Neural cell (in vitro differentiated cells): ENCODE data around the gene TMX1. TPM values are rescaled to one million over a fixed set of nuclear protein-coding genes. Genes with fewer than 3 reads are reported as not detected.

Experiments used
- H2AFZ ChIP-seq: fragments of 200-600, 300-800 bp; sonication (generic), shearing (Covaris generic); 2 replicates; pipeline ENCODE4 v1.6.0; 2014; ENCODE audit warnings: low read depth, mild to moderate bottlenecking, antibody characterized with exemption, low read length, moderate library complexity
- H3F3A ChIP-seq: fragments of 200-600 bp; shearing (Covaris generic); 2 replicates; pipeline ENCODE4 v1.6.1; 2016; ENCODE audit warnings: mild to moderate bottlenecking, moderate library complexity, mixed read lengths, antibody characterized with exemption, low read length; ENCODE audit not compliant: insufficient read depth, poor library complexity, severe bottlenecking
- H3K27ac ChIP-seq: fragments of 200-600, 300-800 bp; sonication (generic), shearing (Covaris generic); 2 replicates; pipeline ENCODE4 v1.5.1; 2014; ENCODE audit warnings: mild to moderate bottlenecking, low read length, moderate library complexity
- H3K27me3 ChIP-seq: fragments of 300-800, 200-600 bp; sonication (generic), shearing (Covaris generic); 2 replicates; pipeline ENCODE4 v1.6.0; 2014; ENCODE audit warnings: mild to moderate bottlenecking, low read depth, low read length, moderate library complexity; ENCODE audit not compliant: insufficient read depth
- H3K36me3 ChIP-seq: fragments of 300-800, 200-600 bp; sonication (generic), shearing (Covaris generic); 2 replicates; pipeline ENCODE4 v1.5.1; 2014; ENCODE audit warnings: mild to moderate bottlenecking, antibody characterized with exemption, low read length, moderate library complexity; ENCODE audit not compliant: insufficient read depth
- H3K4me2 ChIP-seq: fragments of 300-800, 200-600 bp; sonication (generic), shearing (Covaris generic); 2 replicates; pipeline ENCODE4 v1.6.0; 2014; ENCODE audit warnings: mild to moderate bottlenecking, low read length
- H3K4me3 ChIP-seq: fragments of 300-800, 200-600 bp; sonication (generic), shearing (Covaris generic); 2 replicates; pipeline ENCODE4 v1.5.1; 2014; ENCODE audit warnings: mild to moderate bottlenecking, low read length, moderate library complexity
- H3K79me2 ChIP-seq: fragments of 200-600 bp; shearing (Covaris generic); replicated peaks from 2 replicates; pipeline ENCODE4 v1.6.0; 2014; ENCODE audit warnings: mild to moderate bottlenecking, low read length, moderate library complexity; ENCODE audit not compliant: insufficient read depth
- H3K9ac ChIP-seq: fragments of 300-800, 200-600 bp; sonication (generic), shearing (Covaris generic); 2 replicates; pipeline ENCODE4 v1.6.1; 2016; ENCODE audit warnings: mild to moderate bottlenecking, low read length, mixed read lengths
- H3K9me2 ChIP-seq: fragments of 200-600 bp; shearing (Covaris generic); 2 replicates; pipeline ENCODE4 v1.6.1; 2016; ENCODE audit warnings: mild to moderate bottlenecking, low read length, mixed read lengths; ENCODE audit not compliant: insufficient read depth
- H3K9me3 ChIP-seq: fragments of 200-600, 300-800 bp; sonication (generic), shearing (Covaris generic); 2 replicates; pipeline ENCODE4 v1.6.1; 2016; ENCODE audit warnings: mild to moderate bottlenecking, mixed run types, low read length, moderate library complexity, mixed read lengths
- H4K20me1 ChIP-seq: fragments of 200-600 bp; shearing (Covaris generic); 2 replicates; pipeline ENCODE4 v1.6.1; 2016; ENCODE audit warnings: mild to moderate bottlenecking, mixed run types; ENCODE audit not compliant: insufficient read depth
- CTCF ChIP-seq: fragments of 450-650 bp; IDR thresholded peaks from 2 replicates; pipeline ENCODE4 v1.5.1; 2014; ENCODE audit warnings: antibody characterized with exemption, mild to moderate bottlenecking, moderate library complexity; ENCODE audit not compliant: poor library complexity, severe bottlenecking
- EP300 ChIP-seq: fragments of 450-650 bp; conservative IDR thresholded peaks from 2 replicates; pipeline ENCODE4 v1.6.1; 2014; ENCODE audit warnings: antibody characterized with exemption, mild to moderate bottlenecking, moderate library complexity; ENCODE audit not compliant: poor library complexity, severe bottlenecking
- EZH2 ChIP-seq: fragments of 200-600, 300-800 bp; shearing (Covaris generic), sonication (generic); IDR thresholded peaks from 2 replicates; pipeline ENCODE4 v1.6.1; 2014; ENCODE audit warnings: antibody characterized with exemption, low read length, borderline replicate concordance, mild to moderate bottlenecking; ENCODE audit not compliant: insufficient read depth, poor library complexity, severe bottlenecking
- MXI1 ChIP-seq: fragments of 450-650 bp; conservative IDR thresholded peaks from 2 replicates; pipeline ENCODE4 v1.6.1; 2014; ENCODE audit warnings: antibody characterized with exemption, mild to moderate bottlenecking; ENCODE audit not compliant: poor library complexity, severe bottlenecking
- POLR2AphosphoS5 ChIP-seq: IDR thresholded peaks from 2 replicates; pipeline ENCODE4 v1.6.1; 2012
- RAD21 ChIP-seq: fragments of 450-650 bp; conservative IDR thresholded peaks from 2 replicates; pipeline ENCODE4 v1.6.1; 2014; ENCODE audit warnings: antibody characterized with exemption, mild to moderate bottlenecking, moderate library complexity
- REST ChIP-seq: IDR thresholded peaks from 2 replicates; pipeline ENCODE4 v1.6.1; 2012; ENCODE audit warnings: borderline replicate concordance
- SMC3 ChIP-seq: fragments of 450-650 bp; conservative IDR thresholded peaks from 2 replicates; pipeline ENCODE4 v1.6.1; 2014; ENCODE audit warnings: antibody characterized with exemption, mild to moderate bottlenecking, moderate library complexity; ENCODE audit not compliant: poor library complexity
- TAF1 ChIP-seq: IDR thresholded peaks from 2 replicates; pipeline ENCODE4 v1.6.1; 2012; ENCODE audit warnings: low read depth
- polyA plus RNA-seq: library from polyadenylated mRNA; depleted of rRNA; stranded (reverse); fragments of >200 nt; gene quantifications from 2 replicates; pipeline ENCODE4 v1.2.3, GENCODE V29; 2014

The TMX1 gene
- polyA plus RNA-seq, 1 donor from 2014 or later = 25.3 TPM

- TF ChIP-seq EZH2 (no peak), EP300 (no peak)
These were observed 33.6 kb upstream of the TMX1 start (continued) for GRCh38 chr14:51206462-51206861.

GRCh38 chr14:51207621-51208020 lies 32.4 kb upstream of the TMX1 start:
- no peaks in the 10 kb centered on the region for H3K79me2 ChIP-seq
- H3K9me2 ChIP-seq = no peaks in the 10 kb centered on the region
- no peak overlapping the region for H2AFZ ChIP-seq
- no peaks in the 10 kb centered on the region for H3K36me3 ChIP-seq
- no peaks in the 10 kb centered on the region for H3F3A ChIP-seq
- H3K9ac ChIP-seq = no peak overlapping the region
- no peaks in the 10 kb centered on the region for H3K27me3 ChIP-seq
- H3K27ac ChIP-seq = no peak overlapping the region
- H4K20me1 ChIP-seq = no peaks in the 10 kb centered on the region
- no peaks in the 10 kb centered on the region for H3K9me3 ChIP-seq
- no peak for TF ChIP-seq TAF1
- TF ChIP-seq MXI1 = no peak
- TF ChIP-seq POLR2AphosphoS5 = no peak
- no peak for TF ChIP-seq SMC3
- no peak for TF ChIP-seq EZH2
- no peak for TF ChIP-seq CTCF
- TF ChIP-seq RAD21 = no peak
- TF ChIP-seq REST = no peak
- no peak for TF ChIP-seq EP300
- H3K4me3 ChIP-seq = no peak overlapping the region
- H3K4me2 ChIP-seq = no peak overlapping the region

- H3K36me3 ChIP-seq = no peaks in the 10 kb centered on the region
- H2AFZ ChIP-seq = no peak overlapping the region
- no peaks in the 10 kb centered on the region for H3K9me3 ChIP-seq
- H3F3A ChIP-seq = no peaks in the 10 kb centered on the region
- no peak overlapping the region for H3K27ac ChIP-seq
- H3K9me2 ChIP-seq = no peaks in the 10 kb centered on the region
- H3K79me2 ChIP-seq = no peaks in the 10 kb centered on the region
- H3K27me3 ChIP-seq = no peaks in the 10 kb centered on the region
- TF ChIP-seq REST = no peak
- no peaks in the 10 kb centered on the region for H4K20me1 ChIP-seq
- H3K9ac ChIP-seq = no peak overlapping the region
- H3K4me2 ChIP-seq = no peak overlapping the region
- no peak overlapping the region for H3K4me3 ChIP-seq
These were observed 31.1 kb upstream of the TMX1 start for GRCh38 chr14:51208982-51209381.
